ENCODE results near the gene WFDC2.

DNA sequence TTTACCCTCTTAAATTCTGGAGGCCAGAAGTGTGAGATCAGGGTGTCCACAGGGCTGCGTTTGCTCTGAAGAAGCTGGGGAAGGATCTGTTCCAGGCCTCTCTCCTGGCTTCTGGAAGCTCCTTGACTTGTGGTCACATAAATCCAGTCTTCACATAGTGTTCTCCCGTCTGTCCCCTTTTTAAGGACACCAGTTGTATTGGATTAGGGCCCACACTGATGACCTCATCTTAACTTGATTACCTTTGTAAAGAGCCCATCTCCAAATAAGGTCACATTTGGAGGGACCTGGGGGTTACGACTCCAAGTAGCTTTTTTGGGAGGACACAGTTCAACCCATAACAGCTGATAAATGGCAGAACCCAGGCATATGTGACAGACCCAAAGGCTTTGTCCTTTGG, 20.0 kb upstream of the WFDC2 start:
- TF ChIP-seq, protein P1, sequence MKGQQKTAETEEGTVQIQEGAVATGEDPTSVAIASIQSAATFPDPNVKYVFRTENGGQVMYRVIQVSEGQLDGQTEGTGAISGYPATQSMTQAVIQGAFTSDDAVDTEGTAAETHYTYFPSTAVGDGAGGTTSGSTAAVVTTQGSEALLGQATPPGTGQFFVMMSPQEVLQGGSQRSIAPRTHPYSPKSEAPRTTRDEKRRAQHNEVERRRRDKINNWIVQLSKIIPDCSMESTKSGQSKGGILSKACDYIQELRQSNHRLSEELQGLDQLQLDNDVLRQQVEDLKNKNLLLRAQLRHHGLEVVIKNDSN (IDR thresholded peaks at IDR 0.05): no peak
- TF ChIP-seq YY1 (IDR thresholded peaks at IDR 0.05; ENCODE audit: low read depth): no peak
- TF ChIP-seq, protein P2, sequence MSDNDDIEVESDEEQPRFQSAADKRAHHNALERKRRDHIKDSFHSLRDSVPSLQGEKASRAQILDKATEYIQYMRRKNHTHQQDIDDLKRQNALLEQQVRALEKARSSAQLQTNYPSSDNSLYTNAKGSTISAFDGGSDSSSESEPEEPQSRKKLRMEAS (IDR thresholded peaks at IDR 0.05): no peak
- TF ChIP-seq CEBPB (IDR thresholded peaks at IDR 0.05): no peak
- no peak for TF ChIP-seq EP300 (IDR thresholded peaks at IDR 0.05; ENCODE audit: borderline replicate concordance)
- no peak for TF ChIP-seq CREB1 (IDR thresholded peaks at IDR 0.05; ENCODE audit: low read depth)
- no peak for TF ChIP-seq NFIC (IDR thresholded peaks at IDR 0.05)
- no peak for TF ChIP-seq TAF1 (IDR thresholded peaks at IDR 0.05; ENCODE audit: low read depth)
